LNCaP clone FGC (cell line): ENCODE measurements around the gene CITED4.

Source experiments
- DNase-seq: peaks from one replicate; pipeline ENCODE4 v3.0.0-alpha.2; 2011; ENCODE audit warnings: low read depth
- H3K4me3 ChIP-seq: 2 replicates; pipeline ENCODE4 v1.5.1; 2011; ENCODE audit warnings: mild to moderate bottlenecking, low read depth, low read length, control low read depth
- CTCF ChIP-seq: IDR thresholded peaks from 2 replicates; pipeline ENCODE4 v1.5.1; 2012; ENCODE audit warnings: mild to moderate bottlenecking; ENCODE audit not compliant: control insufficient read depth, insufficient read depth; ENCODE audit errors: extremely low read depth

CITED4 gene

GRCh38 chr1:40856116-40856515 is 6.0 kb downstream of the CITED4 start:
- no peak for TF ChIP-seq CTCF
- no peak overlapping the region for H3K4me3 ChIP-seq
- no peak for DNase-seq

GRCh38 chr1:40855513-40855912 is 6.7 kb downstream of the CITED4 start:
- TF ChIP-seq CTCF = 0 out of 2 replicates have a peak, but pooled peaks have one; percentile 10
- DNase-seq = no peak
- no peak overlapping the region for H3K4me3 ChIP-seq

GRCh38 chr1:40853885-40854170 is 8.3 kb downstream of the CITED4 start:
- no peak overlapping the region for H3K4me3 ChIP-seq
- TF ChIP-seq CTCF = no peak
- DNase-seq = no peak

- H3K4me3 ChIP-seq = no peak overlapping the region
- DNase-seq = no peak
- no peak for TF ChIP-seq CTCF
These were observed 8.9 kb downstream of the CITED4 start for GRCh38 chr1:40853113-40853884.

GRCh38 chr1:40851643-40852042 is 10.5 kb downstream of the CITED4 start:
- DNase-seq = no peak
- no peak for TF ChIP-seq CTCF
- H3K4me3 ChIP-seq = no peak overlapping the region

- peak; percentile 93 for TF ChIP-seq CTCF
- DNase-seq = peak; percentile 18
- no peak overlapping the region for H3K4me3 ChIP-seq
These were observed 12.2 kb downstream of the CITED4 start for GRCh38 chr1:40849801-40850592.
